IMR-90 (cell line): ENCODE data around the gene NUDT6. TPM values are rescaled to one million over a fixed set of nuclear protein-coding genes. Genes with fewer than 3 reads are reported as not detected.

Experiments used
- ATAC-seq: fragments of 200-7000 bp; cut with Tn5 transposase; 2 replicates; pipeline ENCODE4 v1.9.1; 2020; ENCODE audit warnings: low read depth, mild to moderate bottlenecking, moderate library complexity
- BruUV-seq: library from RNA; stranded (reverse); fragments of 400-500 nt; replicated peaks from 2 replicates; lab custom pipeline; 2021; lab: Mats Ljungman, UMichigan
- CTCF ChIA-PET: fragments of 300-600 bp; formaldehyde crosslinking; extraction: SDS; loops from one replicate; lab custom pipeline; 2021; ENCODE audit warnings: antibody characterized with exemption; lab: Yijun Ruan, JAX
- POLR2A ChIA-PET: fragments of 300-600 bp; sonication (Branson Sonifier 250); formaldehyde crosslinking; loops from one replicate; lab custom pipeline; 2022; ENCODE audit warnings: antibody characterized with exemption; ENCODE audit not compliant: unreplicated experiment; lab: Charles Lee
- DNase-seq: peaks from one replicate; pipeline ENCODE4 v3.0.0; 2013
- H2AFZ ChIP-seq: replicated peaks from 2 replicates; pipeline ENCODE3; 2013; ENCODE audit warnings: low read length, mild to moderate bottlenecking; ENCODE audit not compliant: poor library complexity
- H2AK5ac ChIP-seq: 2 replicates; pipeline ENCODE4 v1.6.1; 2013; ENCODE audit warnings: low read depth, low read length, inconsistent platforms
- H2AK9ac ChIP-seq: replicated peaks from 2 replicates; pipeline ENCODE3; 2013; ENCODE audit warnings: mild to moderate bottlenecking, low read depth, low read length, moderate library complexity; ENCODE audit not compliant: poor library complexity
- H2BK120ac ChIP-seq: 2 replicates; pipeline ENCODE4 v1.6.1; 2013; ENCODE audit warnings: low read depth, low read length, inconsistent platforms
- H2BK15ac ChIP-seq: 3 replicates; pipeline ENCODE4 v1.6.1; 2013; ENCODE audit warnings: low read depth, low read length, inconsistent platforms
- H2BK20ac ChIP-seq: 2 replicates; pipeline ENCODE4 v1.6.1; 2013; ENCODE audit warnings: low read depth, mild to moderate bottlenecking, inconsistent platforms, low read length, moderate library complexity
- H2BK5ac ChIP-seq: 2 replicates; pipeline ENCODE4 v1.6.1; 2013; ENCODE audit warnings: mild to moderate bottlenecking, low read depth, low read length, inconsistent platforms; ENCODE audit not compliant: poor library complexity, severe bottlenecking
- H3K14ac ChIP-seq: replicated peaks from 2 replicates; pipeline ENCODE4 v1.6.1; 2013; ENCODE audit warnings: low read depth, low read length, inconsistent platforms
- H3K18ac ChIP-seq: 2 replicates; pipeline ENCODE4 v1.6.1; 2013; ENCODE audit warnings: low read depth, low read length, control low read depth
- H3K23ac ChIP-seq: 2 replicates; pipeline ENCODE4 v1.6.1; 2013; ENCODE audit warnings: low read depth, low read length, inconsistent platforms
- H3K27ac ChIP-seq: 2 replicates; pipeline ENCODE4 v1.5.1; 2013; ENCODE audit warnings: mild to moderate bottlenecking, control low read depth, low read length; ENCODE audit not compliant: insufficient read depth
- H3K27me3 ChIP-seq: 2 replicates; pipeline ENCODE4 v1.6.1; 2013; ENCODE audit warnings: low read length; ENCODE audit not compliant: control insufficient read depth, insufficient read depth
- H3K36me3 ChIP-seq: 2 replicates; pipeline ENCODE4 v1.6.1; 2013; ENCODE audit warnings: low read length, mixed read lengths; ENCODE audit not compliant: control insufficient read depth, insufficient read depth
- H3K4ac ChIP-seq: 2 replicates; pipeline ENCODE4 v1.6.1; 2013; ENCODE audit warnings: low read depth, low read length, inconsistent platforms
- H3K4me1 ChIP-seq: 2 replicates; pipeline ENCODE4 v1.6.1; 2013; ENCODE audit warnings: low read length, mixed read lengths; ENCODE audit not compliant: control insufficient read depth, insufficient read depth
- H3K4me2 ChIP-seq: 2 replicates; pipeline ENCODE4 v1.6.1; 2013; ENCODE audit warnings: low read depth, mild to moderate bottlenecking, control low read depth, low read length, moderate library complexity
- H3K4me3 ChIP-seq: 2 replicates; pipeline ENCODE4 v1.5.1; 2013; ENCODE audit warnings: low read depth, mild to moderate bottlenecking, control low read depth, low read length, moderate library complexity; ENCODE audit not compliant: insufficient read depth
- H3K56ac ChIP-seq: 2 replicates; pipeline ENCODE4 v1.6.1; 2013; ENCODE audit warnings: low read length, inconsistent platforms; ENCODE audit not compliant: insufficient read depth; ENCODE audit errors: extremely low read depth
- H3K79me1 ChIP-seq, 2 experiments: 2 replicates each; pipeline ENCODE4 v1.6.1; 2013; ENCODE audit warnings: low read length in 2 of 2, inconsistent platforms in 1 of 2, low read depth in 1 of 2
- H3K9ac ChIP-seq: 2 replicates; pipeline ENCODE4 v1.6.1; 2013; ENCODE audit warnings: low read depth, low read length, control low read depth
- H3K9me1 ChIP-seq: 2 replicates; pipeline ENCODE4 v1.6.1; 2013; ENCODE audit warnings: low read length, inconsistent platforms; ENCODE audit not compliant: insufficient read depth
- H3K9me3 ChIP-seq: 2 replicates; pipeline ENCODE4 v1.6.1; 2013; ENCODE audit warnings: low read length; ENCODE audit not compliant: control insufficient read depth, insufficient read depth
- H4K20me1 ChIP-seq: 2 replicates; pipeline ENCODE4 v1.6.1; 2013; ENCODE audit warnings: low read length, inconsistent platforms; ENCODE audit not compliant: insufficient read depth
- H4K5ac ChIP-seq: 2 replicates; pipeline ENCODE4 v1.6.1; 2013; ENCODE audit warnings: mild to moderate bottlenecking, low read depth, low read length, control low read depth
- H4K8ac ChIP-seq, 2 experiments: 2 replicates each; pipeline ENCODE4 v1.6.1; 2013; ENCODE audit warnings: low read depth in 2 of 2, low read length in 2 of 2, control low read depth in 1 of 2, inconsistent platforms in 1 of 2
- H4K91ac ChIP-seq: 2 replicates; pipeline ENCODE4 v1.6.1; 2013; ENCODE audit warnings: low read depth, low read length, inconsistent platforms; ENCODE audit not compliant: insufficient read depth
- CHD1 ChIP-seq: IDR thresholded peaks from 2 replicates; pipeline ENCODE4 v1.6.1; 2012; ENCODE audit warnings: low read depth, low read length, improper control_type of control experiment
- MAFK ChIP-seq: IDR thresholded peaks from 2 replicates; pipeline ENCODE4 v1.6.1; 2012; ENCODE audit warnings: low read depth, low read length, improper control_type of control experiment
- NFE2L2 ChIP-seq: fragments of 150-350 bp; IDR thresholded peaks from 2 replicates; pipeline ENCODE4 v1.6.1; 2016; ENCODE audit warnings: low read depth, mild to moderate bottlenecking, low read length
- POLR2A ChIP-seq: IDR thresholded peaks from 2 replicates; pipeline ENCODE4 v1.6.1; 2012; ENCODE audit warnings: mild to moderate bottlenecking, low read depth, low read length
- RFX5 ChIP-seq: IDR thresholded peaks from 2 replicates; pipeline ENCODE4 v1.8.0; 2012; ENCODE audit warnings: low read depth, mild to moderate bottlenecking, low read length, moderate library complexity
- WGBS, 2 experiments: methylation state at CpG; one replicate each; pipeline versions ENCODE4 v1.1.5 to v1.1.7; 2013; ENCODE audit warnings: missing lambda C conversion rate in 2 of 2; ENCODE audit not compliant: insufficient read length in 1 of 2; ENCODE audit errors: extremely low coverage in 2 of 2; 5-methylcytosine and 5-hydroxymethylcytosine counted together
- dilution Hi-C: fragments of 300-500 bp; cut with HindIII; formaldehyde crosslinking; loops from one replicate; pipeline ENCODE4 v1.14.3; 2018; ENCODE audit warnings: low sequenced_read_pairs; ENCODE audit not compliant: unreplicated experiment
- in situ Hi-C: fragments of 300-500 bp; cut with MboI; formaldehyde crosslinking; loops from 3 replicates; pipeline ENCODE4 v1.14.3; 2019; ENCODE audit warnings: low sequenced_read_pairs, inconsistent platforms, mixed read lengths
- intact Hi-C: fragments of 100-400 bp; cut with micrococcal nuclease; formaldehyde crosslinking; loops from 2 replicates; pipeline ENCODE4 v1.10.0; 2022
- polyA plus RNA-seq, 3 experiments: library from polyadenylated mRNA; depleted of rRNA; stranded (reverse); fragments of >200 nt; gene quantifications; 2 replicates each; pipeline ENCODE4 v1.2.3, GENCODE V29; 2012; ENCODE audit warnings: low replicate concordance in 1 of 3
- total RNA-seq: library from RNA; depleted of rRNA; stranded (reverse); fragments of >200 nt; gene quantifications from 2 replicates; pipeline ENCODE4 v1.2.3, GENCODE V29; 2012
- TF ChIP-seq, protein P1 (sequence below): fragments of 150-350 bp; IDR thresholded peaks from 2 replicates; pipeline ENCODE4 v1.6.1; 2017; ENCODE audit warnings: mild to moderate bottlenecking, antibody characterized with exemption, low read length, low read depth
- TF ChIP-seq, protein P2 (sequence below): conservative IDR thresholded peaks from 2 replicates; pipeline ENCODE4 v1.5.1; 2012; ENCODE audit warnings: mild to moderate bottlenecking, low read depth, low read length, improper control_type of control experiment

Gene NUDT6
- total and polyA plus RNA-seq, 2 of the 4 experiments (the other 2 are of a cell fraction): 2.7 to 4.8 TPM

DNA sequence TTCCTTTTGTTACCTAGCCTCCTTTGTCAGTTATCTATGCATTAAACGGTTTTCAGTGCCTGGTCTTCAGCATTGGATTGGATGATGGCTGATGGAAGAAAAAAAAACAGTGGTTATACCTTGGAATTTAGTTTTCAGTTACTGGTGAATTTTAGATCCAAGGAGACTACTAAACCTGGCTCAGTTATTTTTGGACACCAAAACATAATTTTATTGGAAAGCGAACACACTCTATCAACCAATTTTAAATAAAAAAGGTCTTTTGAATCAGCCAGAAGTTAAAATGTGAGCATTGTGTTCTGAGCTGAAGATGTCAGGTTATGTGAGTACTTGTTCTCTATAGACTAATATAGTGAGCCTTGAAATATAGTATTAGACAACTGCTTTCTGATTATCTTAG, 63.7 kb downstream of the NUDT6 start:
- in situ Hi-C loops: no loop called here
- H3K4me2 ChIP-seq: no peak overlapping the region
- H3K56ac ChIP-seq: no peak overlapping the region
- intact Hi-C loops: no loop called here
- H3K4me3 ChIP-seq: no peak overlapping the region
- H3K4ac ChIP-seq: no peak overlapping the region; the same call in 1 of the 2 replicates
- H4K20me1 ChIP-seq: peaks cover 40% of the 10 kb centered on the region; the same call in 1 of the 2 replicates
- H3K27me3 ChIP-seq: no peaks in the 10 kb centered on the region
- no peak overlapping the region for H3K23ac ChIP-seq
- no peak overlapping the region for H3K14ac ChIP-seq
- H2BK15ac ChIP-seq: no peak overlapping the region
- CTCF ChIA-PET: interaction anchor here (1.2 kb wide), 1 partner anchor 56 kb away, joined by 3 read pairs; no protein-coding TSS in a partner anchor
- H2BK120ac ChIP-seq: no peak overlapping the region
- no peaks in the 10 kb centered on the region; the same call in 1 of the 2 replicates for H3K36me3 ChIP-seq
- WGBS, 2 experiments: 100% methylated on average over 1 of the region's 2 CpGs; no CpG with 5 or more reads in 1 of the 2 experiments
- DNase-seq: no peak
- H2AK9ac ChIP-seq: no peak overlapping the region
- H3K9me3 ChIP-seq: no peaks in the 10 kb centered on the region
- no peak overlapping the region for H3K9ac ChIP-seq
- H4K91ac ChIP-seq: no peak overlapping the region
- POLR2A ChIA-PET: no interaction called here
- H4K8ac ChIP-seq: no peak overlapping the region
- H2BK20ac ChIP-seq: no peak overlapping the region
- peaks cover 11% of the 10 kb centered on the region for H3K9me1 ChIP-seq
- no peak overlapping the region for H3K18ac ChIP-seq
- H3K27ac ChIP-seq: no peak overlapping the region
- dilution Hi-C loops: no loop called here
- H2BK5ac ChIP-seq: no peak overlapping the region
- H3K4me1 ChIP-seq: peaks cover 13% of the 10 kb centered on the region
- H3K79me1 ChIP-seq: peaks cover 28 to 83% of the 10 kb centered on the region in 2 experiments
- H4K5ac ChIP-seq: no peak overlapping the region
- H2AFZ ChIP-seq: no peak overlapping the region
- ATAC-seq: no peak
- peak overlapping the region; percentile 27; the same call in 1 of the 2 replicates for H2AK5ac ChIP-seq
- TF ChIP-seq RFX5: no peak
- TF ChIP-seq CHD1: no peak
- no peak for TF ChIP-seq POLR2A
- TF ChIP-seq, protein P1, sequence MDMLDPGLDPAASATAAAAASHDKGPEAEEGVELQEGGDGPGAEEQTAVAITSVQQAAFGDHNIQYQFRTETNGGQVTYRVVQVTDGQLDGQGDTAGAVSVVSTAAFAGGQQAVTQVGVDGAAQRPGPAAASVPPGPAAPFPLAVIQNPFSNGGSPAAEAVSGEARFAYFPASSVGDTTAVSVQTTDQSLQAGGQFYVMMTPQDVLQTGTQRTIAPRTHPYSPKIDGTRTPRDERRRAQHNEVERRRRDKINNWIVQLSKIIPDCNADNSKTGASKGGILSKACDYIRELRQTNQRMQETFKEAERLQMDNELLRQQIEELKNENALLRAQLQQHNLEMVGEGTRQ: no peak
- TF ChIP-seq, protein P2, sequence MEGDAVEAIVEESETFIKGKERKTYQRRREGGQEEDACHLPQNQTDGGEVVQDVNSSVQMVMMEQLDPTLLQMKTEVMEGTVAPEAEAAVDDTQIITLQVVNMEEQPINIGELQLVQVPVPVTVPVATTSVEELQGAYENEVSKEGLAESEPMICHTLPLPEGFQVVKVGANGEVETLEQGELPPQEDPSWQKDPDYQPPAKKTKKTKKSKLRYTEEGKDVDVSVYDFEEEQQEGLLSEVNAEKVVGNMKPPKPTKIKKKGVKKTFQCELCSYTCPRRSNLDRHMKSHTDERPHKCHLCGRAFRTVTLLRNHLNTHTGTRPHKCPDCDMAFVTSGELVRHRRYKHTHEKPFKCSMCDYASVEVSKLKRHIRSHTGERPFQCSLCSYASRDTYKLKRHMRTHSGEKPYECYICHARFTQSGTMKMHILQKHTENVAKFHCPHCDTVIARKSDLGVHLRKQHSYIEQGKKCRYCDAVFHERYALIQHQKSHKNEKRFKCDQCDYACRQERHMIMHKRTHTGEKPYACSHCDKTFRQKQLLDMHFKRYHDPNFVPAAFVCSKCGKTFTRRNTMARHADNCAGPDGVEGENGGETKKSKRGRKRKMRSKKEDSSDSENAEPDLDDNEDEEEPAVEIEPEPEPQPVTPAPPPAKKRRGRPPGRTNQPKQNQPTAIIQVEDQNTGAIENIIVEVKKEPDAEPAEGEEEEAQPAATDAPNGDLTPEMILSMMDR: no peak
- no peak for TF ChIP-seq MAFK
- no peak for TF ChIP-seq NFE2L2
- no TSS peak for BruUV-seq
